PC-3 (cell line): Measurements from ENCODE around the gene STK36. TPM values are rescaled to one million over a fixed set of nuclear protein-coding genes. Genes with fewer than 3 reads are reported as not detected.

ENCODE experiments used
- ATAC-seq: fragments of 200-7000 bp; cut with Tn5 transposase; 2 replicates; pipeline ENCODE4 v1.9.1; 2020; ENCODE audit warnings: mild to moderate bottlenecking, moderate library complexity
- BruUV-seq: library from RNA; stranded (reverse); fragments of 400-500 nt; replicated peaks from 2 replicates; lab custom pipeline; 2021; lab: Mats Ljungman, UMichigan
- CTCF ChIA-PET: fragments of 300-600 bp; sonication (Branson Sonifier 250); formaldehyde crosslinking; loops from one replicate; lab custom pipeline; 2022; ENCODE audit warnings: antibody characterized with exemption; lab: Charles Lee
- POLR2A ChIA-PET: fragments of 300-600 bp; sonication (Branson Sonifier 250); formaldehyde crosslinking; loops from one replicate; lab custom pipeline; 2022; ENCODE audit warnings: antibody characterized with exemption; ENCODE audit not compliant: unreplicated experiment; lab: Charles Lee
- DNase-seq: peaks from one replicate; pipeline ENCODE4 v3.0.0-alpha.2; 2015
- H2AFZ ChIP-seq: fragments of 300-600 bp; sonication (generic); 2 replicates; pipeline ENCODE4 v1.6.0; 2016; ENCODE audit warnings: antibody characterized with exemption, low read length
- H3F3A ChIP-seq: fragments of 300-600 bp; sonication (generic); one replicate; pipeline ENCODE4 v1.6.0; 2017; ENCODE audit warnings: antibody characterized with exemption, low read length, control low read depth, mild to moderate bottlenecking; ENCODE audit not compliant: unreplicated experiment
- H3K27ac ChIP-seq: fragments of 300-600 bp; sonication (generic); 2 replicates; pipeline ENCODE4 v1.5.1; 2016; ENCODE audit warnings: mild to moderate bottlenecking, low read length
- H3K27me3 ChIP-seq: fragments of 300-600 bp; sonication (generic); 2 replicates; pipeline ENCODE4 v1.6.1; 2016; ENCODE audit warnings: low read length, mixed read lengths
- H3K36me3 ChIP-seq: fragments of 300-600 bp; sonication (generic); 2 replicates; pipeline ENCODE4 v1.6.1; 2016; ENCODE audit warnings: low read depth, mixed run types, low read length, mixed read lengths
- H3K4me1 ChIP-seq: fragments of 300-600 bp; sonication (generic); 2 replicates; pipeline ENCODE4 v1.5.1; 2016; ENCODE audit warnings: low read length; ENCODE audit not compliant: insufficient read depth
- H3K4me2 ChIP-seq: fragments of 300-600 bp; sonication (generic); 2 replicates; pipeline ENCODE4 v1.6.0; 2016; ENCODE audit warnings: low read length
- H3K4me3 ChIP-seq: fragments of 300-600 bp; sonication (generic); 2 replicates; pipeline ENCODE4 v1.5.1; 2016; ENCODE audit warnings: mild to moderate bottlenecking, low read length, mixed read lengths
- H3K79me2 ChIP-seq: fragments of 300-600 bp; sonication (generic); 2 replicates; pipeline ENCODE4 v1.6.1; 2017; ENCODE audit warnings: low read length, mixed read lengths
- H3K9ac ChIP-seq: fragments of 300-600 bp; sonication (generic); 2 replicates; pipeline ENCODE4 v1.6.0; 2016; ENCODE audit warnings: mild to moderate bottlenecking, low read length
- H3K9me2 ChIP-seq: fragments of 300-600 bp; sonication (generic); replicated peaks from 2 replicates; pipeline ENCODE4 v1.6.1; 2016; ENCODE audit warnings: mixed run types, low read length, mixed read lengths
- H3K9me3 ChIP-seq: fragments of 300-600 bp; sonication (generic); 2 replicates; pipeline ENCODE4 v1.6.1; 2016; ENCODE audit warnings: low read length, mixed read lengths
- H4K20me1 ChIP-seq: fragments of 300-600 bp; sonication (generic); 2 replicates; pipeline ENCODE4 v1.6.1; 2016; ENCODE audit warnings: low read length, mixed read lengths
- EZH2 ChIP-seq: fragments of 300-600 bp; sonication (generic); IDR thresholded peaks from one replicate; pipeline ENCODE4 v1.6.1; 2017; ENCODE audit warnings: antibody characterized with exemption, mild to moderate bottlenecking, low read length; ENCODE audit not compliant: unreplicated experiment
- EZH2phosphoT487 ChIP-seq: fragments of 300-600 bp; sonication (generic); IDR thresholded peaks from 2 replicates; pipeline ENCODE4 v1.6.1; 2018; ENCODE audit warnings: mild to moderate bottlenecking, antibody characterized with exemption, low read length, borderline replicate concordance
- intact Hi-C: fragments of 100-400 bp; cut with micrococcal nuclease; formaldehyde crosslinking; loops from 2 replicates; pipeline ENCODE4 v1.9.0; 2023
- total RNA-seq: library from RNA; depleted of rRNA; stranded (reverse); fragments of >200 nt; gene quantifications from 2 replicates; pipeline ENCODE4 v1.2.3, GENCODE V29; 2014
- TF ChIP-seq, protein P1 (sequence below): fragments of 300-600 bp; sonication (generic); conservative IDR thresholded peaks from 2 replicates; pipeline ENCODE4 v1.5.1; 2017; ENCODE audit warnings: antibody characterized with exemption, low read depth, mild to moderate bottlenecking, low read length

Gene STK36
- total RNA-seq, 1 experiment from 2014 or later: 32.9 TPM

DNA sequence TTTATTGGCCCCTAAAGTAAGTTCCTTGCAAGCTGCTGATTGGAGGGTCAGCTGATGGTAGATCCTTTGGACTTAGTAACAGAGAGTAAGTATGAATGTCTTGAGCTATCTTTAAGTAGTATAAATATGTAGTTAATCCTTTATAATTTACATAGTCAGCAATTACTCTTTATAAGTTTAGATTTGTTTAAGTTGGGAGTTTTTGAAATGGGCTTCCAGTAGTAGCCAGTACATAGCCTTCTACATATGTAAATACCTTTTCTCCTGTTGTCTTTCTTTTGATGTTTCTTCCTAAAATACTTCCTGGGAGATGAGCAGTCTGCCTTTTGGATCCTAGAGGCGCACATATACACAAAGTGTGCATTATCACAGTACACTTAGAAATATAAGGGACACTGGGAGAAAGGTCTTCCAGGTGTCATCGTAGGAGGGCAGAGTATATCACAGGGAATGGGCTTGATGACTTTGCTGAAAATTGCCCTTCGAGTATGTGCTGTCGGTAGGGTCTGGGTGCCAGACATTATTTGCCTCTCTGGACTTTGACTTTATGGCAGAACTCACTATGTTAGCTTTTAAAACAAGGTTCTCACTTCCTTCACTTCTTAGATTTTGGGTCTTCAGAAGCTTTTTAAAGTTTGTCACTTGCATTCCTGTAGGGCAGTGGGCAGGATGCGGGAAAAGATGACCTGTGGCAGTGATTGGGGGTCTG is 60.3 kb downstream of the STK36 start:
- Histone ChIP-seq H3K79me2 (peaks cover 53% of the 10 kb centered on the region), H3K9me2 (no peaks in the 10 kb centered on the region), H3K9me3 (no peaks in the 10 kb centered on the region), H3K4me2 (peak overlapping the region; percentile 76), H3K36me3 (peaks cover 6% of the 10 kb centered on the region; the same call in 1 of the 2 replicates), H2AFZ (no peak overlapping the region), H4K20me1 (no peaks in the 10 kb centered on the region), H3F3A (peaks cover 4% of the 10 kb centered on the region), H3K9ac (no peak overlapping the region), H3K27ac (peak overlapping the region; percentile 66), H3K4me3 (no peak overlapping the region), H3K27me3 (no peaks in the 10 kb centered on the region), H3K4me1 (peaks cover 38% of the 10 kb centered on the region)
- CTCF ChIA-PET: interaction anchor here (1.5 kb wide), 1 partner anchor 115 kb away, joined by 18 read pairs; no protein-coding TSS in a partner anchor
- BruUV-seq: no TSS peak
- intact Hi-C loops: no loop called here
- POLR2A ChIA-PET: no interaction called here
- TF ChIP-seq EZH2 (no peak), EZH2phosphoT487 (no peak)
- TF ChIP-seq, protein P1, sequence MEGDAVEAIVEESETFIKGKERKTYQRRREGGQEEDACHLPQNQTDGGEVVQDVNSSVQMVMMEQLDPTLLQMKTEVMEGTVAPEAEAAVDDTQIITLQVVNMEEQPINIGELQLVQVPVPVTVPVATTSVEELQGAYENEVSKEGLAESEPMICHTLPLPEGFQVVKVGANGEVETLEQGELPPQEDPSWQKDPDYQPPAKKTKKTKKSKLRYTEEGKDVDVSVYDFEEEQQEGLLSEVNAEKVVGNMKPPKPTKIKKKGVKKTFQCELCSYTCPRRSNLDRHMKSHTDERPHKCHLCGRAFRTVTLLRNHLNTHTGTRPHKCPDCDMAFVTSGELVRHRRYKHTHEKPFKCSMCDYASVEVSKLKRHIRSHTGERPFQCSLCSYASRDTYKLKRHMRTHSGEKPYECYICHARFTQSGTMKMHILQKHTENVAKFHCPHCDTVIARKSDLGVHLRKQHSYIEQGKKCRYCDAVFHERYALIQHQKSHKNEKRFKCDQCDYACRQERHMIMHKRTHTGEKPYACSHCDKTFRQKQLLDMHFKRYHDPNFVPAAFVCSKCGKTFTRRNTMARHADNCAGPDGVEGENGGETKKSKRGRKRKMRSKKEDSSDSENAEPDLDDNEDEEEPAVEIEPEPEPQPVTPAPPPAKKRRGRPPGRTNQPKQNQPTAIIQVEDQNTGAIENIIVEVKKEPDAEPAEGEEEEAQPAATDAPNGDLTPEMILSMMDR: no peak
- DNase-seq: no peak
- no peak for ATAC-seq

GRCh38 chr2:218732761-218733158 is 60.9 kb downstream of the STK36 start:
- H3K36me3 ChIP-seq: peaks cover 12% of the 10 kb centered on the region; the same call in 1 of the 2 replicates
- H4K20me1 ChIP-seq: no peaks in the 10 kb centered on the region
- H3K27ac ChIP-seq: peak overlapping the region; percentile 66; the same call in 1 of the 2 replicates
- ChIA-PET POLR2A (no interaction called here), CTCF (no interaction called here)
- intact Hi-C loops: no loop called here
- no peaks in the 10 kb centered on the region for H3K27me3 ChIP-seq
- no peaks in the 10 kb centered on the region for H3K9me2 ChIP-seq
- H3K4me3 ChIP-seq: no peak overlapping the region
- DNase-seq: no peak
- H3K79me2 ChIP-seq: peaks cover 51% of the 10 kb centered on the region
- TF ChIP-seq, protein P1: no peak
- TF ChIP-seq EZH2phosphoT487 (no peak), EZH2 (no peak)
- no peak overlapping the region for H3K9ac ChIP-seq
- no peak overlapping the region for H2AFZ ChIP-seq
- H3F3A ChIP-seq: peaks cover 4% of the 10 kb centered on the region
- no peaks in the 10 kb centered on the region for H3K9me3 ChIP-seq
- peaks cover 38% of the 10 kb centered on the region for H3K4me1 ChIP-seq
- no peak for ATAC-seq
- no TSS peak for BruUV-seq
- no peak overlapping the region for H3K4me2 ChIP-seq
